ENCODE measurements around the gene FGF13. TPM values are rescaled to one million over a fixed set of nuclear protein-coding genes. Genes with fewer than 3 reads are reported as not detected.

The FGF13 gene
- total and polyA plus RNA-seq, 7 donors, result 10.9 to 54.0 (median 33.1) TPM

- Histone ChIP-seq H3K4me3 (no peak overlapping the region), H3K36me3 (ENCODE audit: insufficient read depth in 1 of 2, low read depth in 1 of 2) (no peaks in the 10 kb centered on the region), H3K9me3 (no peaks in the 10 kb centered on the region), H3K27ac (no peak overlapping the region), H3K27me3 (ENCODE audit: insufficient read depth in 3 of 3, low read length in 2 of 3) (peaks cover 0 to 8% (median 0%) of the 10 kb centered on the region in 3 donors), H3K4me1 (no peaks in the 10 kb centered on the region)
- intact Hi-C loops (cut with DNase I), result no loop called here
- ATAC-seq, result no peak
- no peak for TF ChIP-seq CTCF (IDR thresholded peaks at IDR 0.05)
- no peak for DNase-seq
Measured at GRCh38 chrX:138651494-138651893, 60.0 kb downstream of the FGF13 start.

- no peak for ATAC-seq
- no peak overlapping the region for H3K27ac ChIP-seq
- H3K4me1 ChIP-seq, result no peaks in the 10 kb centered on the region
- H3K4me3 ChIP-seq, result no peak overlapping the region
- DNase-seq, result no peak
- H3K36me3 ChIP-seq (ENCODE audit: insufficient read depth in 1 of 2, low read depth in 1 of 2), result no peaks in the 10 kb centered on the region
- no peaks in the 10 kb centered on the region for H3K9me3 ChIP-seq
- WGBS, 3 donors, result 57 to 72% (median 62%) methylated on average over 4 of the region's 4 CpGs
- no peak for TF ChIP-seq CTCF (IDR thresholded peaks at IDR 0.05)
- H3K27me3 ChIP-seq (ENCODE audit: insufficient read depth in 3 of 3, low read length in 2 of 3), result peaks cover 0 to 8% (median 0%) of the 10 kb centered on the region in 3 donors
- intact Hi-C loops (cut with DNase I), result no loop called here
Measured at GRCh38 chrX:138648568-138648967, 62.9 kb downstream of the FGF13 start.

- H3K27ac ChIP-seq, result no peak overlapping the region
- H3K4me3 ChIP-seq, result no peak overlapping the region
- no peaks in the 10 kb centered on the region for H3K4me1 ChIP-seq
- no peak for DNase-seq
- ATAC-seq, result no peak
- no peak for TF ChIP-seq CTCF (IDR thresholded peaks at IDR 0.05)
- H3K36me3 ChIP-seq (ENCODE audit: insufficient read depth in 1 of 2, low read depth in 1 of 2), result peaks cover 0 to 4% of the 10 kb centered on the region in 2 donors
- H3K9me3 ChIP-seq, result no peaks in the 10 kb centered on the region
- H3K27me3 ChIP-seq (ENCODE audit: insufficient read depth in 3 of 3, low read length in 2 of 3), result no peaks in the 10 kb centered on the region
- intact Hi-C loops (cut with DNase I), result no loop called here
- WGBS, 3 donors, result 40 to 53% (median 48%) methylated on average over 2 of the region's 2 CpGs
Measured at GRCh38 chrX:138638996-138639395, 72.5 kb downstream of the FGF13 start.

Data from psoas muscle (tissue), 8 donors.